ENCODE results near the gene MN1.

Gene MN1

DNA sequence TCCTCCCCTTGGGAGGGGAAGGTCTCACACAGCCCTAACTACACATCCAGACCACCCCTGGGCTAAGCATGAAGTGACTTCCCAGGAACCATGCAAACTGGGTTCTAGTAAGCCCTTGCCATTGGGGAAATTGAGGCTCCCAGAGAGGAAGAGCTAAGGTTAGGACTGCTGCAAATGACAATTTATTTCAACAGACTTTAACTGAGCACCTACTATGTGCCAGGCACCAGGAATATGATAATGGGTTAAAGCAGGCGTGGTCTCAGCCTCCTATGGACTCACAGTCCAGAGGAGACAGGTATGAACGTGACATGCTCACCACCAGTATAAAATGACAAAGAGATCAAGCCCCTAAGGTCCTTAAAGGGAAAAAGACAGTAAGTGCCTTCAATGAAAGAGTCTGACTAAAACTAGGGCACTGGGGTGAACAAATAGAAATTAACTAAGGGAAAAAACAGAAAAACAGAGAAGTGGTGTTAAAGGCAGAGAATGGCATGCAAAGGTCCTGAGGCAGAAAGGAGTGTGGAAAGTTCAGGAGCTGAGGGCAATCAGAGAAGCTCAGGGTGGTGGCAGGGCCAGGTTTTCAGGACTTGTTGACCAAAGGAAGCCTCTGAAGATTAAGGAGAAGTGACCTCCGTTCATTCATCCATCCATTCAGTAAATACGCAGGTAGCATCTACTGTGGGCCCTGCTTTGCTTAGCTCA, 14.4 kb upstream of the MN1 start:
- H2AFZ ChIP-seq (ENCODE audit: low read depth, low read length), result no peak overlapping the region
- no peaks in the 10 kb centered on the region for H3K36me3 ChIP-seq (ENCODE audit: insufficient read depth, low read length)
- H3K4me1 ChIP-seq (ENCODE audit: insufficient read depth, low read length), result peaks cover 7% of the 10 kb centered on the region
- no peaks in the 10 kb centered on the region for H3K27me3 ChIP-seq (ENCODE audit: insufficient read depth, low read length)
- no peak overlapping the region for H3K4me3 ChIP-seq (ENCODE audit: low read length)
- no peaks in the 10 kb centered on the region for H3K9me3 ChIP-seq (ENCODE audit: low read length)

DNA sequence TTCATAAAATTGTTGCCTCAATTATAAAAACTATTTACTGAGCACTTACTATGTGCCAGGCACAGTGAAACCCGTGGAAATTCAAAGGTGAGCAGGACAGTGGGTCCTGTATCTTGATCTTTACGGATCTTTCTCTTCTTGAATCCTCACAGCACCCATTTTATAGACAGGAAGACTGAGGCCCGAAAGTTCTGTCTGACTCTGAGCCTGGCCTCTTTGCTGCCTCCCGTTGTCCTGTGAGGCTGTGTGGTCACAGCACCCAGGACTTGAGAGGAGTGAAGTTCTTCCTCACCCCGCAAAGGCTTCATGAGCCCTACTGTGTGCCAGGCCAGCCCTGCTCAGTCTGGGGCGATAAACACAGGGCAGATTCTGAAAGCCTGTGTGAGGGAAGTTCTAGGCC, 13.4 kb upstream of the MN1 start:
- Histone ChIP-seq H3K27me3 (ENCODE audit: insufficient read depth, low read length) (no peaks in the 10 kb centered on the region), H2AFZ (ENCODE audit: low read depth, low read length) (no peak overlapping the region), H3K9me3 (ENCODE audit: low read length) (no peaks in the 10 kb centered on the region), H3K4me1 (ENCODE audit: insufficient read depth, low read length) (peaks cover 15% of the 10 kb centered on the region), H3K36me3 (ENCODE audit: insufficient read depth, low read length) (no peaks in the 10 kb centered on the region), H3K4me3 (ENCODE audit: low read length) (no peak overlapping the region)

DNA sequence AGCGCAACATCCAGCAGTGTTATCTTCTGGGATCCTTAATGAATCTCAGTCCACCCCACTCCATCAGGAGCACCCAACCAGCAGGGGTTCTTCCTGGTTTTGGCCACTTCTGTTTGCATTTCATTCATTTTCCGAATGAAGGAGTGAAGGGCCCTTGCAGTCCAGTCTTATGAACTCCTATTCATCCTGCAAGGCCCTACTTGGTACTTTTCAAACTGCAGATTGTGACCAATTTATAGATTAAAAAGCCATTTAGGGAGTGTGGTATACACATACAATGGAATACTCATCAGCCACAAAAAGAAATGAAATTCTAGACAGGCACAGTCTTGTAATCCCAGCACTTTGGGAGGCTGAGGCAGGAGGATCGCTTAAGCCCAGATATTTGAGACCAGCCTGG, 10.2 kb upstream of the MN1 start:
- H3K4me3 ChIP-seq (ENCODE audit: low read length), result no peak overlapping the region
- no peak overlapping the region for H2AFZ ChIP-seq (ENCODE audit: low read depth, low read length)
- H3K4me1 ChIP-seq (ENCODE audit: insufficient read depth, low read length), result peaks cover 24% of the 10 kb centered on the region
- no peaks in the 10 kb centered on the region for H3K27me3 ChIP-seq (ENCODE audit: insufficient read depth, low read length)
- no peaks in the 10 kb centered on the region for H3K9me3 ChIP-seq (ENCODE audit: low read length)
- H3K36me3 ChIP-seq (ENCODE audit: insufficient read depth, low read length), result no peaks in the 10 kb centered on the region

DNA sequence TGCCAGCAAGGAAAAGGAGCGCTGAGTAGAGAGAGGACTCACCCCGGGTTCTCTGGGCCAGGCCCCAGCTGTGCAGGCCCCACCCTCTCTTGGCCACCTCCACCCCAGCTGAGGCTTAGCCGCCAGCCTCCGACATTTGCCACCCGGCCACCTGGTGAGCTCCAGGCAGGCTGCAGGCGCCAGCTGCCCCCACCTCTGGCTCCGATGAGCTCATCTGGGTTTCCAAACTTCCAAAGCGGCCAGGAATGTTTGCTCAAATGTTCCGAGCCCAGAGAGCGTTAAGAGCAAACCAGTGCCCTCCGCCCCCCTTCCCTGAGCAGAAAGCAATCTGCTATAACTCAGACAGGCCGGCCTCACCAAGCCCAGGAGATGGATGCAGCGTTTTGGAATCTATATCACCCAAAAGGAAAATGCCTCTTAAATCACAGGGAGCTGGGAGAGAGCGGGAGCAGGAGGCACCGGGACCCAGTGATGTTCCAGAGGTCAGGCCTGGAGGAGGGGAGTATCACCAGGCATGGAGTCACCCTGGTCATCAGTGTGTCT, 9.1 kb upstream of the MN1 start:
- no peaks in the 10 kb centered on the region for H3K9me3 ChIP-seq (ENCODE audit: low read length)
- H3K4me1 ChIP-seq (ENCODE audit: insufficient read depth, low read length), result peaks cover 24% of the 10 kb centered on the region
- H2AFZ ChIP-seq (ENCODE audit: low read depth, low read length), result no peak overlapping the region
- H3K4me3 ChIP-seq (ENCODE audit: low read length), result no peak overlapping the region
- H3K27me3 ChIP-seq (ENCODE audit: insufficient read depth, low read length), result no peaks in the 10 kb centered on the region
- no peaks in the 10 kb centered on the region for H3K36me3 ChIP-seq (ENCODE audit: insufficient read depth, low read length)

DNA sequence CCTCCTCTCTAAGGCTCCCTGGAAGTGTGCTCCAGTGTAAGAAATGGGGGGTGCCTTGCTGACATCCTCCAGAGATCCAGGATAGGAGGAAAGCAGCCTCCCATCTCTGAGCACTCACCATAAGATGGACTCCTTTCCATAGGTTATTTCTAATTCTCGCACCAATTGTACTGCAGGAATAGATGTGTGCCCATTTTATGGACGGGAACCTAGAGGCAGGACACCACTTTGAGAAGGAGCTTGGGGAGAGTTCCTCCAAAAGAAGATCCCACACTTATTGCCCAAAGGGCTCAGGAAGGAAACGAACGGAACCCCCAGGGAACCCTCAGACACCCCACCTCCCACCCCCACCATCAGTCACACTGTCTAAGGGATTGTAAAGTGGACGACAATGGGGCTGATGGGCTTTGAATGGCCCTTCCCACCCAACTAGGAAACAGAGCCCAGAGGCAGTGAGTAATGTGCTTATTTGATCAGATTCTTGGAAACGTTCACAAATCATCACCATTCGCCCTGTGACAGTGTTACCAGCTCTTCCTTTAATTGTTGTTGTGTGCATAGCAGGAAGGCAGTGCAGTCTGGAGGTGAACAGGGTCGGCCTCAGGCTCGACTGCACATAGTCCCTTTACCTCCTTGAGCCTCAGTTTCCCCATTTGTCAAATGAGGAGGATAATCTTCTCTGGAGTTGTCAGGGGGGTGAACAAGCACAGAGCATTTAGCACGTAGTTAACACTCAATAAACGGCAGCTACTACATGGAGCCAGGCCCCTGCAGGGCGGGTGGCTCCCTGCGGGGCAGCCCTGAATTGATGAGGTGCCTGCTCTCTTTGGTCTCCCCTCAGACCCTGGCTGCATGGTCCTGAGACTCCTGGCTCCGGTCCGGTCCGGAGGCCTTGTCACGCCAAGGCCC, 8.4 kb upstream of the MN1 start:
- Histone ChIP-seq H3K9me3 (ENCODE audit: low read length) (no peaks in the 10 kb centered on the region), H3K4me1 (ENCODE audit: insufficient read depth, low read length) (peaks cover 26% of the 10 kb centered on the region), H3K27me3 (ENCODE audit: insufficient read depth, low read length) (no peaks in the 10 kb centered on the region), H3K4me3 (ENCODE audit: low read length) (no peak overlapping the region), H3K36me3 (ENCODE audit: insufficient read depth, low read length) (no peaks in the 10 kb centered on the region), H2AFZ (ENCODE audit: low read depth, low read length) (no peak overlapping the region)

DNA sequence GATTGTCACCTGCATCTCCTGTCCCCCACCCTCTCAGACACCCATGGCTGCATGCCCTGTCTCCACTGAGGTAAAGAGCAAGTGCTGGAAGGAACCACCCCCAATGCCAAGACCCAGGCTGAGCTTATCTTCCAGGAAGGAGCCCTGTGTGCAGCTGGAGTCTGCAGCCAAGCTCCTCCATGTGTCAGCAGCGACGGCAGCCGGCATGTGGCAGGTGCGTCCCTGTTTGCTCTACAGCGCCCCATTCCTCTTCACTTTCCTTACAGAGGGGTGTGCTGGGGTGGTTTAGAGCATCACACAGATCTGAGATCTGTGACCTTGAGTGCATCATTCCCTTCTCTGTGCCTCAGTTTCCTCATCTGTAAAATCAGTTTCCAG, 7.7 kb upstream of the MN1 start:
- no peaks in the 10 kb centered on the region for H3K36me3 ChIP-seq (ENCODE audit: insufficient read depth, low read length)
- no peak overlapping the region for H2AFZ ChIP-seq (ENCODE audit: low read depth, low read length)

DNA sequence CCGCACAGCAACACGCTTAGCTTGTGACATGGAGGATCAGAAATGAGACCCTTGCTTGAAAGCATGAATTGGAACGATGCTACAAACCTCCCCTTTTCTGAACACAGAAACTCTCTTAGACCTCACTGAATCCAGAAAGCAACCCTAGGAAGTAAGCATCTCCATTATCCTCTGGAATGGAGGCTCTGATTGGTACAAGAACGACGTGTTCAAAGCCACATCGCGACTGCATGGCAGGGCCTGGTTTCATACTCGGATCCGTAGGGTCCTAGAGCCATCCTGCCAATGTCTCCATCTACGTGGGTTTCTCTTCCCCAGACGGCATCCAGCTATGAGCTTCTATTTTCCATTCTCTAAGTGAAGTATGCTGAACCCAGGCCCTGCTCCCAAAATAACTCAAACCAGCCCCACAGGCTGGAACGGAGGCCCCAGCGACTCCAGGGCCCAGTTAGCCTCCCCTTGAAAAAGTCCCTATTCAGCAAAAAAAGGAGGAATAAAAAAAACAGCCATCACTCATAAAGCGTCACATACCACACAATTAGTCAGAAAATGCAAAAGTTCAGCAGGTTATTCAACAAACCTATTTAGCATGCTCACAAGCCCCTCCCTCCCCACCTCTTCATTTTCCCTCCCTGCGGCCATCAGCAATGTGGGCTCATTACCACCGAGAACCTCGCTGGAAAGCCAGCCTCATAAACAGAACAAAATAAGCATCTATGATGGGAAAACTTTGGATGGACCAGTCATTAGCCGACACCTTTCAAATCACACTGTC, 7.1 kb upstream of the MN1 start:
- Histone ChIP-seq H3K27me3 (ENCODE audit: insufficient read depth, low read length) (no peaks in the 10 kb centered on the region), H3K9me3 (ENCODE audit: low read length) (no peaks in the 10 kb centered on the region)

More for the DNA sequence above, 7.7 kb upstream of the MN1 start:
- H3K4me1 ChIP-seq (ENCODE audit: insufficient read depth, low read length), result peaks cover 33% of the 10 kb centered on the region
- no peaks in the 10 kb centered on the region for H3K27me3 ChIP-seq (ENCODE audit: insufficient read depth, low read length)
- H3K4me3 ChIP-seq (ENCODE audit: low read length), result no peak overlapping the region
- H3K9me3 ChIP-seq (ENCODE audit: low read length), result no peaks in the 10 kb centered on the region

DNA sequence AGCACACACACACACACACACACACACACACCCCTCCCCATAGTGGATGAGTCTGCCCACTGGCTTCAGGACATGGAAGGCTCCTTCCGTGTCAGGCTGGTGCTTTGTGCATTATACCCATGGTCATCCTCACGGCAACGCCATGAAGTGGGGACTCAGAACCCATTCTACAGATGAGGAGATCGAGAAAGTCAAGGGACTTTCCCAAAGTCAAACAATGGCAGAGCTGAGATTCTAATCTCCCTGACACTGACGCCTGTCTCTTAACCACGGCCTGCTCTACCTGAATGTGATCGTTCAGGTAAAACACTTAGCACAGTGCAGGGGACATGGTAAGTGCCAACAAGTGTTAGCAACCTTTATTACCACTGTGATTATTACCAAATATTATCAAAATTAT, 4.3 kb upstream of the MN1 start:
- Histone ChIP-seq H3K27me3 (ENCODE audit: insufficient read depth, low read length) (no peaks in the 10 kb centered on the region), H3K9me3 (ENCODE audit: low read length) (no peaks in the 10 kb centered on the region), H2AFZ (ENCODE audit: low read depth, low read length) (no peak overlapping the region), H3K4me1 (ENCODE audit: insufficient read depth, low read length) (peaks cover 48% of the 10 kb centered on the region), H3K4me3 (ENCODE audit: low read length) (no peak overlapping the region), H3K36me3 (ENCODE audit: insufficient read depth, low read length) (no peaks in the 10 kb centered on the region)

More for the DNA sequence above, 7.1 kb upstream of the MN1 start:
- no peaks in the 10 kb centered on the region for H3K36me3 ChIP-seq (ENCODE audit: insufficient read depth, low read length)
- no peak overlapping the region for H2AFZ ChIP-seq (ENCODE audit: low read depth, low read length)
- peaks cover 38% of the 10 kb centered on the region for H3K4me1 ChIP-seq (ENCODE audit: insufficient read depth, low read length)
- no peak overlapping the region for H3K4me3 ChIP-seq (ENCODE audit: low read length)

DNA sequence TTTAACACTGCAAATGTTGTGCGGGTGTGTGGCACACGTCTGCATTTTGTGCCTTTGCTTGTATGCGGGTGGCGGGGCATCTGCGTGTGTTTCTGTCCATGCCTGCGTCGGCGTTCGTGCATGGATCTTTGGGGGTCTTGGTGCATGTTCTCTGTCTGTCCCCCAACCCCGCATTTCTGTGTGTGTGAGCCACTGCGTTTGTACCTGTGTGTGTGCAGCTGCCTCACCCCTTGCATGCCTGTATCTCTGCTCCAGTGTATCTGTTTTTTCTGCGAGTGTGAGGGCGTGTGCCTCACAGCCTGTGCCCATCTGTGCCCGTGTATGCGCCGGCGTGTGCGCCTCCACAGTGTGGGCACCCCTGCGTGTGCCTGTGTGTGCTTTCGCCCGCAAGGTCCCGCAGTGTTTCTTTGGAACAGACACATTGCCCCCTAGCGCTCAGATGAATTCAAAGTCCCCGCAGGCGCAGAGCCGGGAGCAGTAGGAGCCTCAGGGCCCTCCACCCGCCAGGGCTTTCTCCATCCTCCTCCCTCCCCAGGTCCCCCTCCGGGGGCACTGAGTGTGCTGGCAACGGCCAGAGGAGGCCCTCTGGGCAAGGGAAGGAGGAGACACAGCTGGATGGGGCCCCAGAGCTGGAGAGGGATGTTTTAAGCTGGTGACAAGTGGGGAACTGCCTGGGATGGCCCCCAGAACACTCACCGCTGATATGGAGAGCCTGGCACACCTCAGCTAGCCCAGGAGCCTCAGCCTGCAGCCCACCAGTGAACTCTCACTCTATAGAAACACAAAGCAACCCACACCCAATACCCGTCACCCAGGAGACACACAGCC, 3.1 kb upstream of the MN1 start:
- H3K9me3 ChIP-seq (ENCODE audit: low read length), result no peaks in the 10 kb centered on the region
- H2AFZ ChIP-seq (ENCODE audit: low read depth, low read length), result no peak overlapping the region
- no peaks in the 10 kb centered on the region for H3K27me3 ChIP-seq (ENCODE audit: insufficient read depth, low read length)
- no peak overlapping the region for H3K4me3 ChIP-seq (ENCODE audit: low read length)
- H3K36me3 ChIP-seq (ENCODE audit: insufficient read depth, low read length), result no peaks in the 10 kb centered on the region
- peaks cover 38% of the 10 kb centered on the region for H3K4me1 ChIP-seq (ENCODE audit: insufficient read depth, low read length)

DNA sequence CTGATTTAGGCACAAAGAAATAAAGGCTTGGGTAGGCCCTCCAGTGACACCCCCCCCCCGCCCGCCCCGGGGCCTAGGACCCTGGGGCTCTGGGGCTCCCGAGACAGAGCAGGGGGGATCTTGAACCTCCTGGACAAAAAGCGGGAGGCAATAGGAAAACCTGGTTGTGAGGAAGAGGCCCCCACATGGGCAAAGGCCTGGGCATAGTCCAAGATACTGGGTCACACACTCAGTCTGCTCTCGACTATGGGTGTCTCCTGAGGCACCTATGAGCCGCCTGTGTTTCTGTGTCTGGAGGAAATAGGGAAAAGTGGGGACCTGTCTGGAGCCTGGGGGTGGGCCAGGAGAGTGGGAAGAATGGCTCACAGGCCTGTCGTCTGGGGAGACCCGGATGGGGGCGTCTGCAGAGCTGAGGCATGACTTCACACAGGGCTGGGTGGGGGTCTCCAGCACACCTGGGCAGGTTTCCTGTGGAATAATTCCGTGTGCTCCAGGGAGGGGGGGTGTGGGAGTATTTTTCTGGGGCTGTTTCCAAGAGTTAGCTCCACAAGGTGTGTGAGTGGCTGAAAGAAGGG, 2.4 kb upstream of the MN1 start:
- Histone ChIP-seq H3K9me3 (ENCODE audit: low read length) (no peaks in the 10 kb centered on the region), H3K36me3 (ENCODE audit: insufficient read depth, low read length) (peaks cover 3% of the 10 kb centered on the region), H3K4me1 (ENCODE audit: insufficient read depth, low read length) (peaks cover 38% of the 10 kb centered on the region), H2AFZ (ENCODE audit: low read depth, low read length) (no peak overlapping the region), H3K27me3 (ENCODE audit: insufficient read depth, low read length) (no peaks in the 10 kb centered on the region), H3K4me3 (ENCODE audit: low read length) (no peak overlapping the region)

DNA sequence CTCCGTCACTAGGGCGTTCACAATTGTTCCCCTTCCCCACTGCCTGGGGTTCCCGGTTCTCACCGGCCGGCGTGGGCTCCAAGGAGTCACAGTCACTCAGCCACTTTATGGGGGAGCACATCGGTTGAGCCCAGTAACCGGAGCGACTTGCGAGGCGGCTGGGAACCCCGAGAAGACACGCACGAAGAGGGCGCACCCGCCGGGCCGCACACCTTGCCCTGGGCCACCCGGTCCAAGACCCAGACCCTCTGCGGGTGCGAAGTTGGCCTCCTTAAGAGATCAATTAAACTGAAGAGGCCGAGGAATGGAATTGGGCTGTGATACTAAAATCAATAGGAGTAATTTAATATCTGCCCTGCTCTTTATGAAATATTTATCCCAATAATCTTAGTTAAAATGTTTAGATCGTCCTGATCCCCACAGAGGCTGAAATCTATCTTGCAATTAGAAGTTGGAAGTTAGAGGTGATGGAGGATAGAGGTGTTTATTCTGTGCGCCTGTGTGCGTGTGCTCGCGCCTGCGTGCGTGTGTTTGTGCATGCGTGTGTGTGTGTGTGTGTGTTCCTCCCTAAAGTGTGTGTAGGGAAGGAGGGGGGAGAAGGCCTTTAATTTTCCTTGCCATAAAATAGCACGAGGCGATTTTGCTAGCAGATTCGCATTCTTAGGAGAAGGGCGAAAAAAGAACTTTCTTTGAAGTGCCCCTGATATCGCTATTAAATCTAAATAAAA, 954 bp upstream of the MN1 start:
- Histone ChIP-seq H3K9me3 (ENCODE audit: low read length) (no peaks in the 10 kb centered on the region), H3K27me3 (ENCODE audit: insufficient read depth, low read length) (no peaks in the 10 kb centered on the region), H2AFZ (ENCODE audit: low read depth, low read length) (no peak overlapping the region), H3K4me1 (ENCODE audit: insufficient read depth, low read length) (peaks cover 30% of the 10 kb centered on the region), H3K4me3 (ENCODE audit: low read length) (peak overlapping the region; percentile 69), H3K36me3 (ENCODE audit: insufficient read depth, low read length) (peaks cover 13% of the 10 kb centered on the region)

Data from neuron (in vitro differentiated cells).